Cardiac fibroblast (primary cell): ENCODE data around the gene ZNF577.

Experiments
- DNase-seq, 2 donors: peaks; one replicate each; pipeline versions ENCODE4 v3.0.0 to v3.0.0-alpha.2; 2010; ENCODE audit warnings: low read depth in 2 of 2
- H3K4me3 ChIP-seq, 2 donors: replicated peaks in 1 of 2; 1 replicate in 1 of 2; 2 replicates in 1 of 2; pipeline ENCODE4 v1.5.1; 2011; ENCODE audit warnings: low read depth in 2 of 2, low read length in 2 of 2, mild to moderate bottlenecking in 2 of 2, moderate library complexity in 1 of 2
- CTCF ChIP-seq: IDR thresholded peaks from one replicate; pipeline ENCODE4 v1.5.1; 2011; ENCODE audit warnings: low read depth, mild to moderate bottlenecking, low read length, inconsistent platforms

ZNF577 gene

GRCh38 chr19:51887522-51888498 is at the start of gene ZNF577:
ZNF577 (minus strand) TSS chr19:51887951; CDS start chr19:51880382, 7,569 bp downstream.
- TF ChIP-seq CTCF, result no peak
- peak; percentile 95 for DNase-seq
- H3K4me3 ChIP-seq, result peak within 1 kb of the TSS; percentile 77 to 82

- no peak for DNase-seq
- TF ChIP-seq CTCF, result no peak
- no peak overlapping the region for H3K4me3 ChIP-seq
Measured at GRCh38 chr19:51931921-51932320, 44.2 kb upstream of the ZNF577 start.

- no peak for TF ChIP-seq CTCF
- no peak for DNase-seq
- H3K4me3 ChIP-seq, result peak overlapping the region; percentile 83 to 84
Measured at GRCh38 chr19:51927859-51928258, 40.1 kb upstream of the ZNF577 start.

- peak within 1 kb of the TSS; percentile 83 to 84 for H3K4me3 ChIP-seq
- peak; percentile 4 for TF ChIP-seq CTCF
Measured at GRCh38 chr19:51926784-51927741, 39.3 kb upstream of the ZNF577 start, which contains the start of gene ZNF613. ZNF613 (plus strand) TSS chr19:51927472; CDS start chr19:51936221, 8,749 bp downstream.

GRCh38 chr19:51926426-51926783 is 38.7 kb upstream of the ZNF577 start:
- TF ChIP-seq CTCF, result no peak
- DNase-seq, result no peak
- peak overlapping the region; percentile 83 to 84 for H3K4me3 ChIP-seq

More at GRCh38 chr19:51926784-51927741, 39.3 kb upstream of the ZNF577 start, which contains the start of gene ZNF613:
- peak; percentile 97 for DNase-seq

GRCh38 chr19:51921949-51922348 is 34.2 kb upstream of the ZNF577 start:
- H3K4me3 ChIP-seq, result no peak overlapping the region
- peak in 1 of 2 donors; percentile 12 for DNase-seq
- TF ChIP-seq CTCF, result no peak
